Ishikawa (cell line): ENCODE data around the gene FBXW11.

Source experiments
- CEBPB ChIP-seq: IDR thresholded peaks from 2 replicates; pipeline ENCODE4 v1.6.1; 2012
- EP300 ChIP-seq: IDR thresholded peaks from 2 replicates; pipeline ENCODE4 v1.6.1; 2012; ENCODE audit warnings: borderline replicate concordance
- FOXM1 ChIP-seq: IDR thresholded peaks from 2 replicates; pipeline ENCODE4 v1.6.1; 2012; ENCODE audit warnings: low read depth, borderline replicate concordance
- RAD21 ChIP-seq: IDR thresholded peaks from 2 replicates; pipeline ENCODE4 v1.6.1; 2012; ENCODE audit warnings: low read depth
- REST ChIP-seq: IDR thresholded peaks from 2 replicates; pipeline ENCODE4 v1.6.1; 2012; ENCODE audit warnings: low read depth, mild to moderate bottlenecking
- TAF1 ChIP-seq: IDR thresholded peaks from 2 replicates; pipeline ENCODE4 v1.6.1; 2012; ENCODE audit warnings: low read depth, mild to moderate bottlenecking
- TCF12 ChIP-seq: IDR thresholded peaks from 2 replicates; pipeline ENCODE4 v1.6.1; 2012; ENCODE audit warnings: low read depth
- YY1 ChIP-seq: IDR thresholded peaks from 2 replicates; pipeline ENCODE4 v1.6.1; 2012; ENCODE audit warnings: low read depth
- ZBTB7A ChIP-seq: IDR thresholded peaks from 2 replicates; pipeline ENCODE4 v1.6.1; 2012; ENCODE audit warnings: low read depth

- TF ChIP-seq CEBPB = no peak
- no peak for TF ChIP-seq TAF1
- no peak for TF ChIP-seq REST
- TF ChIP-seq ZBTB7A = no peak
- TF ChIP-seq FOXM1 = no peak
- no peak for TF ChIP-seq EP300
- no peak for TF ChIP-seq RAD21
- no peak for TF ChIP-seq TCF12
- TF ChIP-seq YY1 = no peak
These were observed 151.2 kb downstream of the FBXW11 start for GRCh38 chr5:171855265-171855664.
